Stomach (tissue), 4 donors: ENCODE measurements around the gene ARID4B.
"Not testable (repeated sequence)": the region's sequence is repeated elsewhere in the genome, so short reads cannot be mapped to it uniquely, and the experiment has no call there.

Source experiments
- CTCF ChIP-seq, 7 experiments: fragments of 450-650 bp in 4 of 7; fragments of 200-600 bp in 3 of 7; sonication (generic) in 3 of 7; IDR thresholded peaks; one replicate each; pipeline ENCODE4 v1.5.1; 2016 to 2019; ENCODE audit warnings: antibody characterized with exemption in 7 of 7, control low read depth in 2 of 7, mild to moderate bottlenecking in 1 of 7
- EP300 ChIP-seq: sonication (generic); formaldehyde crosslinking; IDR thresholded peaks from one replicate; pipeline ENCODE4 v1.6.1; 2017; ENCODE audit warnings: antibody characterized with exemption
- POLR2A ChIP-seq, 4 donors: fragments of 450-650 bp; IDR thresholded peaks; one replicate each; pipeline ENCODE4 v1.6.1; 2016; ENCODE audit warnings: antibody characterized with exemption in 4 of 4, control low read depth in 2 of 4, mild to moderate bottlenecking in 1 of 4, moderate library complexity in 1 of 4
- POLR2AphosphoS5 ChIP-seq, 3 donors: sonication (generic); formaldehyde crosslinking; IDR thresholded peaks; one replicate each; pipeline ENCODE4 v1.6.1; 2016; ENCODE audit warnings: antibody characterized with exemption in 3 of 3

- TF ChIP-seq POLR2A (IDR thresholded peaks at IDR 0.05); EP300; CTCF (IDR thresholded peaks at IDR 0.05); POLR2AphosphoS5 (IDR thresholded peaks at IDR 0.05): not testable (repeated sequence)
These were observed 113.0 kb downstream of the ARID4B start for GRCh38 chr1:235214962-235215361.
